ENCODE measurements around the gene BARX1.

BARX1 gene

DNA sequence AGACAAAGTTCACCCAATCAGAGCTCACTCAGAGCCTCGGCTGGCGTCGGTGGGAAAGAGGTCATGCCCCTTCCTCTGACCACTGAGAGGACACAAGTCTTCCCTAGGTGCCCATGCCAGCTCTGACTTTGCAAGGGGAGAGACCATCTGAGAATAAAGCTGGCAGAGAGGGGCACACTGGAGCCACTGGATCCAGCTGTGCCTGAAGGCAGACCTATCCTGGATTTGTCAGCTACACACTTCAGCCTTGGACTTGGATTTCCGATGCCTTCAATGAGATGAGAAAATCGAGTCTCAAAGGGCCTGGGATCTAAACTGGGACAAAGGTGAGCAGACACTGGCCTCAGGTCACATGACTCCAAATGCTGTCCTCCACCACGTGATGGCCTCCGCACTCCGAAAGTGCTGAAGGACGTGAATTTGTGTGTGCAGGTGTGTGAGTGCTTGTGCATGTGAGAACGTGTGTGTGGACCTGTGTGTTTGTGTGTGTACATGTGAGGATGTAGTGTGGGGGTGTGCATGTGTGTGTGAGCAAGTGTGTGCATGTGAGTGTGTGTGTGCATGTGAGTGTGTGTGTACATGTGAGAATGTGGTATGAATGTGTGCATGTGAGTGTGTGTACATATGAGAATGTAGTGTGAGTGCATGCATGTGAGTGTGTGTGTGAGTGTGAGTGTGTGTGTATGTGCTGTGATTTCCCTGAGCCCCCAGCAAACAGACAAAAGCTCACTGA lies 37.9 kb downstream of the BARX1 start:
- no peak overlapping the region for H3K27ac ChIP-seq (ENCODE audit: low read length)
- H3K9me3 ChIP-seq (ENCODE audit: control insufficient read depth, insufficient read depth, low read length), result no peaks in the 10 kb centered on the region
- peaks cover 2% of the 10 kb centered on the region; the same call in 1 of the 2 replicates for H3K4me1 ChIP-seq (ENCODE audit: control insufficient read depth, insufficient read depth, low read length)
- WGBS (ENCODE audit: insufficient coverage, insufficient read length), result no CpG with 5 or more reads among the region's 10 CpGs
- no peak for DNase-seq (ENCODE audit: low read depth, low spot score)
- H3K27me3 ChIP-seq (ENCODE audit: control insufficient read depth, insufficient read depth, low read length), result no peaks in the 10 kb centered on the region
- H3K36me3 ChIP-seq (ENCODE audit: control insufficient read depth, insufficient read depth, low read length), result no peaks in the 10 kb centered on the region
- H3K4me3 ChIP-seq (ENCODE audit: low read length), result no peak overlapping the region

DNA sequence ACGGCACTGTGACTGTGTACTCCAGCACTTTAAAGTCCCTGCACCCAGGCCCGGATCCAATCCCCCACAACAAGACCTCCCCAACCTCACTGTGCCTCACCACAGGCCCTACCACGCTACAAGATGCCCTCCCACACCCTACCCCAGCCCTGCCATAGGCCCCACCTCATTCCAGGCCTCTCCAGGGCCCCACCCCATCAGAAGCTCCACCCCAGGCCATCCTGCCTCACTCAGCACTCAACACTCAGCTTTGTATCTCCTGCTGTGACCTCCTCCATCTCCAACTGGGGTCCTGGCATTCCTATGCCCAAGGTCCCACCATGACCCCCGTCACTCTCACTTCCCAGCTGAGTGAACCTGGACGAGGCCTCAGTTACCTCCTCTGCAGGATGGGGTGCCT lies 38.8 kb downstream of the BARX1 start:
- Histone ChIP-seq H3K27me3 (ENCODE audit: control insufficient read depth, insufficient read depth, low read length) (no peaks in the 10 kb centered on the region), H3K9me3 (ENCODE audit: control insufficient read depth, insufficient read depth, low read length) (no peaks in the 10 kb centered on the region), H3K27ac (ENCODE audit: low read length) (no peak overlapping the region), H3K4me3 (ENCODE audit: low read length) (no peak overlapping the region), H3K4me1 (ENCODE audit: control insufficient read depth, insufficient read depth, low read length) (peaks cover 5% of the 10 kb centered on the region), H3K36me3 (ENCODE audit: control insufficient read depth, insufficient read depth, low read length) (no peaks in the 10 kb centered on the region)
- DNase-seq (ENCODE audit: low read depth, low spot score), result no peak
- no CpG with 5 or more reads among the region's 5 CpGs for WGBS (ENCODE audit: insufficient coverage, insufficient read length)

DNA sequence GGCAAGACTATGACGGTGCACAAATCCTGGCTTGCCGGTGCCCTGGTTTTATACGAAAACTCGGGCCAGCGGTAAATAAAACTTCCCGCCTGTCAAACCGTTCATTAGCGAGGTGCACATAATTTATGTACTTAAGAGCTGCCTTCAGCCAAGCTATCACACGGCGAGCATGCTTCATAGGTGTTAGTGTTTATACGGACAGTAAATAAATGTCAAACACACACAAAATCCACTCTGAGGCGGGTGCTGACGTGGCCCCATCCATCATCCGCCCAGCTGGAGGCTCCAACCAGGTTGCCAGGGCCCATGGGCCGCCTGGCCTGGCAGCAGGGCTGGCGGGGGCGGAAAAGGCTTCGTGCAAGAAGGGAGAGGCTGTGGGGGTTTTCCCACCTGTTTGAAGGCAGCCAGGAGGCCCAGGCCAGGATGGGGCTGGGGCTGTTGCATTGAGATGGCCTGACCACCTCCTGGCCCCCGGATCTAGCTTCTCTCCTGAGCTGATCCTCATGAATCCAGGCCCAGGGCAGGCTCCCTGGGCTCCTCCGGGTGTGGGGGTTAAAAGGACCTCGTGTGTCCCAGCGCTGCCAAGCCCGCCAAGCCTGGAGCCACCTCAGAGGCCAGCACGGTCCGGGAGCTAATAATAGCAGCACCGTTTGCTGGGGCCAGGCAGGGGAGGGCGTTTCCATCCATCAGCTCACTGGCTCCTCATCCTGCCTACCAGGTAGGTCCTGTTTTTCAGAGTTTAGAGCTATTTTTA lies 43.2 kb downstream of the BARX1 start:
- Histone ChIP-seq H3K27me3 (ENCODE audit: control insufficient read depth, insufficient read depth, low read length) (no peaks in the 10 kb centered on the region), H3K27ac (ENCODE audit: low read length) (no peak overlapping the region), H3K9me3 (ENCODE audit: control insufficient read depth, insufficient read depth, low read length) (no peaks in the 10 kb centered on the region), H3K4me1 (ENCODE audit: control insufficient read depth, insufficient read depth, low read length) (peaks cover 5% of the 10 kb centered on the region), H3K36me3 (ENCODE audit: control insufficient read depth, insufficient read depth, low read length) (no peaks in the 10 kb centered on the region), H3K4me3 (ENCODE audit: low read length) (no peak overlapping the region)
- WGBS (ENCODE audit: insufficient coverage, insufficient read length), result 100% methylated on average over 1 of the region's 27 CpGs
- DNase-seq (ENCODE audit: low read depth, low spot score), result no peak

DNA sequence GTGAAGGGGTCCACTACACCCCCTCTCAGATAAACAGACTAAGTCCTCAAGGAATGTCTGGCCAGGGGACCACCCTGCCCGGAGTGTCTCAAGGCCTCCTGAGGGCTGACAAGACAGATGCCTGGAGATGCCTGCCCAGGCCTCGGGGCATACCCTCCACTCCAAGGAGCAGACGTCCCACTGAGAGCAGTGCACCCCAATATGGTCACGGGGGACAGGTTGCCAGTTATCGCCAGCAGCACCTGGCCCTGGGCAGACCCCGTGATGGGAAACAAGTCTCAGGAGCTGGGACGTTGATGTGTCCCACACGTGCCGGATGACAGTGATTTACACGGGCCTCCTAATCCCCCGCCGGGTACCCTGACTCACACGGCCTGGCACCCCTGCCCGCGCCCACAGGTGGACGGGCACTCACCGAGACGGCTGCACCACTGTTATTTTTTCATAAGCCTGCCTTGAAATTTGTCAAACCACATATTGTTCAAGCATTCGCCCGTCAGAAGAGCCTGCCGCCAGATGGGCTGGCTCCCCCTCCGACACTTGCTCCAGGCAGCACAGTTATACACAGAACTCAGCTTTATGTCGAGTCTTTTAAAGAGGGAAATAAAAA lies 43.9 kb downstream of the BARX1 start:
- no peak overlapping the region for H3K4me3 ChIP-seq (ENCODE audit: low read length)
- H3K27me3 ChIP-seq (ENCODE audit: control insufficient read depth, insufficient read depth, low read length), result no peaks in the 10 kb centered on the region
- no peak overlapping the region for H3K27ac ChIP-seq (ENCODE audit: low read length)
- 100% methylated on average over 1 of the region's 23 CpGs for WGBS (ENCODE audit: insufficient coverage, insufficient read length)
- peaks cover 5% of the 10 kb centered on the region for H3K4me1 ChIP-seq (ENCODE audit: control insufficient read depth, insufficient read depth, low read length)
- no peaks in the 10 kb centered on the region for H3K36me3 ChIP-seq (ENCODE audit: control insufficient read depth, insufficient read depth, low read length)
- no peaks in the 10 kb centered on the region for H3K9me3 ChIP-seq (ENCODE audit: control insufficient read depth, insufficient read depth, low read length)
- DNase-seq (ENCODE audit: low read depth, low spot score), result no peak

DNA sequence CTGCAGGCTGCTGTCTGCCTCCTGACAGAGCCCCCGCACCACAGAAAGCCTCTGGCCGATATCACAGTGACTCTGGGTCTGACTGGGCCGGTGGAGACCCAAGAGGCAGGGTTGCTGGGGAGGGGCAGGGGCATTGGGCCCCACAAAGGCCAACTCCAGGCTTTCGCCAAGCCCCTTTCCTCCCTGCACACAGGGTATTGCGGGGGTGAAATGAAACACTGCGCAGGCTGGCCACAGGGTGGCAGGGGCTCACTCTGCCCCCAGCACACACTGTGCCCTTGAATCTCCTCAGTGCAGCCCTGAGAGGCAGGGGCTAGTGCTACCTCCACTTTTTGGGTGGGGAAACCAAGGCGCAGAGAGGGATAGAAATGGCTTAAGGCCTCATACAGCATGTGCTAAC lies 44.6 kb downstream of the BARX1 start:
- no peaks in the 10 kb centered on the region for H3K9me3 ChIP-seq (ENCODE audit: control insufficient read depth, insufficient read depth, low read length)
- no peak overlapping the region for H3K4me3 ChIP-seq (ENCODE audit: low read length)
- no peak overlapping the region for H3K27ac ChIP-seq (ENCODE audit: low read length)
- WGBS (ENCODE audit: insufficient coverage, insufficient read length), result no CpG with 5 or more reads among the region's 7 CpGs
- H3K36me3 ChIP-seq (ENCODE audit: control insufficient read depth, insufficient read depth, low read length), result no peaks in the 10 kb centered on the region
- H3K4me1 ChIP-seq (ENCODE audit: control insufficient read depth, insufficient read depth, low read length), result peaks cover 5% of the 10 kb centered on the region
- no peaks in the 10 kb centered on the region for H3K27me3 ChIP-seq (ENCODE audit: control insufficient read depth, insufficient read depth, low read length)
- DNase-seq (ENCODE audit: low read depth, low spot score), result no peak

DNA sequence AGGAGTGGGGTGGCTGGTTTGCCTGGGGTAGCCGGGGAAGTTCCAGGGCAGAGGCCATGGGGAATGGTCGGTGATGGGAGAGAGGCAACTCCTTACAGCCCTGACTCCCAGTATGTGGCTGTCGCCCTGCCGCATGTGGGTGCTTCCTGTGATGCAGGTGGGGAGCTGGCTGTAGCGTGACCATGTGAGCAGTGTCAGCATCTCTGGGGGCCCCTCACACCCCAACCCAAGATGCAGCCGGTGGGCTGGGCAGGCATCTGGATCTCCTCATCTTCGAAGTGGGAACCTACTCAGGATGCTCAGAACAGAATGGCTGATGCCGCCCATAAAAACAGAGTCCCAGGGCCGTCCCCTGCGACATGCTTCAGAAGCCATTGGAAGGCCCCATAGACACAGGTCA lies 45.0 kb downstream of the BARX1 start:
- H3K9me3 ChIP-seq (ENCODE audit: control insufficient read depth, insufficient read depth, low read length), result no peaks in the 10 kb centered on the region
- no peak overlapping the region for H3K4me3 ChIP-seq (ENCODE audit: low read length)
- peaks cover 5% of the 10 kb centered on the region for H3K4me1 ChIP-seq (ENCODE audit: control insufficient read depth, insufficient read depth, low read length)
- DNase-seq (ENCODE audit: low read depth, low spot score), result no peak
- no CpG with 5 or more reads among the region's 10 CpGs for WGBS (ENCODE audit: insufficient coverage, insufficient read length)
- H3K27me3 ChIP-seq (ENCODE audit: control insufficient read depth, insufficient read depth, low read length), result no peaks in the 10 kb centered on the region
- no peaks in the 10 kb centered on the region for H3K36me3 ChIP-seq (ENCODE audit: control insufficient read depth, insufficient read depth, low read length)
- no peak overlapping the region for H3K27ac ChIP-seq (ENCODE audit: low read length)

DNA sequence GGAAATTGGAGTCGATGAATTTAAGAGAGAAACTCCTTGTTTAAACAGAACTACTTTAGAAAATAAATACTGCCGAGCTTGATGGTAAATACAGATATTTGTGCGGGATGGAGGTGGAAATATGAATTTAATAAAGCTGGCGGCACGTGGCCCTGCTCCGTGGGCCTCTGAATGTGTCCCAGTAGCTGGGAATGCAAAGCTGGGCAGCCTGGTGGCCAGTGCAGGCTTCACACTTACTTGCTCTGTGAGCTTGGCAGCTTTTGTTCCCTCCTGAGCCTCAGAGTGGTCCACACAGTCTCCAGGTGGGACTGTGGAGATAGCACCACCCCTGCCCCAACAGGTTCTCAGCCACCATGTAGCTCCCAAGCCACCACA lies 45.9 kb downstream of the BARX1 start:
- Histone ChIP-seq H3K36me3 (ENCODE audit: control insufficient read depth, insufficient read depth, low read length) (no peaks in the 10 kb centered on the region), H3K27me3 (ENCODE audit: control insufficient read depth, insufficient read depth, low read length) (no peaks in the 10 kb centered on the region), H3K27ac (ENCODE audit: low read length) (no peak overlapping the region), H3K9me3 (ENCODE audit: control insufficient read depth, insufficient read depth, low read length) (no peaks in the 10 kb centered on the region), H3K4me3 (ENCODE audit: low read length) (no peak overlapping the region), H3K4me1 (ENCODE audit: control insufficient read depth, insufficient read depth, low read length) (peaks cover 5% of the 10 kb centered on the region)
- 100% methylated on average over 2 of the region's 6 CpGs for WGBS (ENCODE audit: insufficient coverage, insufficient read length)
- DNase-seq (ENCODE audit: low read depth, low spot score), result no peak

DNA sequence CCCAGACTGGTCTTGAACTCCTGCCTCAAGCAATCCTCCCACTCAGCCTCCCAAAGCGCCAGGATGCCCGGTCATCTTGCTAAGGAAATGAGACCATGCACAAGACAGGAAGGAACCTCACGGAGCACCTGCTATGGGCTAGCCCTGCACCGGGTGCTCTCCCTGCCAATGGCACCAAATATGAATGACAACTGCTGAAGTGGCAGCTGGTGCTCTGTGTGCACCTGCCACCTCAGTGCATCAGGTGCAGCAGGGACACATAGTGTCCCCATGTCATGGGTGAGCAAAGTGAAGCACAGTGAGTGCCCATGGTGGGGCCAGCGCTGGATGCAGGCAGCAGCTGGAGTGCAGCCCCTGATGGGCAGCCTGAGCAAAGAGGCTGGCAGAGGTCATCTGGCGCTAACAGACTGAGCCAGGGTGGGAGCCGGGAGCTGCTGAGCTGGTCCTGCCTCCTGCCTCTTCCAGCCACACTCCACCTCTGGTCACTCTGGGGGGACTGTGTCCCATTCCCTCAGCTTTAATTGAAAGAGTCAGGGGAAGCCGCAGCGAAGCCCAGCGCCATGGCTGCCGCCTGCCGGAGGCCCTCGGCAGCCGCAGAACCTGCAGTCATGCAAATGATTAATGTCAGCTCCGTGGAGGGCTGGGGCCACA lies 46.4 kb downstream of the BARX1 start:
- WGBS (ENCODE audit: insufficient coverage, insufficient read length), result no CpG with 5 or more reads among the region's 15 CpGs
- no peak for DNase-seq (ENCODE audit: low read depth, low spot score)
- peaks cover 5% of the 10 kb centered on the region for H3K4me1 ChIP-seq (ENCODE audit: control insufficient read depth, insufficient read depth, low read length)

DNA sequence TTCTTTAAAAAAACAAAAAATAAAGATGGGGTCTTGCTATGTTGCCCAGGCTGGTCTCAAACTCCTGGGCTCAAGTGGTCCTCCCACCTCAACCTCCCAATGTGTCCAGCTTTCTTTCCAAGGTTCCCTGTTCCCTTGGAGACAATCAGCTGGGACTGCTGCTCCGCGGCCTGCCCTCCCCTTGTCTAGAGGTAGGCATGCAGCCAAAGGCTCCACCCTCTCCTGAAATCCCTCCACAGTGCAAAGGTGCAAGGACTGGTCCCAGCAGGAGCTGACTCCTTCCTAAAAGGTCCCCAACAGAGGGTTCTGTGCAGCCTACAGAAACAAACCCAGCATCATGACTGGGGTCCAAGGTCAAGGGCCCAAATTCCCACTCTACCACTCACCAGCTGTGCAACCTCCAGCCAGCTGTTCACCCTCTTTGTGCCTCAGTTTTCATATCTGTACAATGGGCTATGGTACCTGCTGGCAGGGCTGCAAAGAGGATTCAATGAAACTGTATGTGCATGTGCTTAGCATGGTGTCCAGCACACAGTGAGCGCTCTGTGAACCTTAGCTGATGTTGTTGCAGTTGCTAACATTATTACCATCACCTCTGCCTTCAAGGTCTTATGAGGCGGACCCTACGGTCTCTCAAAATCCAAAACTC lies 47.5 kb downstream of the BARX1 start:
- no CpG with 5 or more reads among the region's 5 CpGs for WGBS (ENCODE audit: insufficient coverage, insufficient read length)
- Histone ChIP-seq H3K27me3 (ENCODE audit: control insufficient read depth, insufficient read depth, low read length) (no peaks in the 10 kb centered on the region), H3K9me3 (ENCODE audit: control insufficient read depth, insufficient read depth, low read length) (no peaks in the 10 kb centered on the region), H3K4me3 (ENCODE audit: low read length) (no peak overlapping the region), H3K27ac (ENCODE audit: low read length) (no peak overlapping the region), H3K36me3 (ENCODE audit: control insufficient read depth, insufficient read depth, low read length) (no peaks in the 10 kb centered on the region), H3K4me1 (ENCODE audit: control insufficient read depth, insufficient read depth, low read length) (peaks cover 4% of the 10 kb centered on the region)
- DNase-seq (ENCODE audit: low read depth, low spot score), result no peak

More for the DNA sequence above, 46.4 kb downstream of the BARX1 start:
- H3K4me3 ChIP-seq (ENCODE audit: low read length), result no peak overlapping the region
- H3K36me3 ChIP-seq (ENCODE audit: control insufficient read depth, insufficient read depth, low read length), result no peaks in the 10 kb centered on the region
- H3K27ac ChIP-seq (ENCODE audit: low read length), result no peak overlapping the region
- no peaks in the 10 kb centered on the region for H3K9me3 ChIP-seq (ENCODE audit: control insufficient read depth, insufficient read depth, low read length)
- no peaks in the 10 kb centered on the region for H3K27me3 ChIP-seq (ENCODE audit: control insufficient read depth, insufficient read depth, low read length)

Measured in iPS DF 6.9 (cell line).